ENCODE measurements around the gene KCNQ1OT1. TPM values are rescaled to one million over a fixed set of nuclear protein-coding genes. Genes with fewer than 3 reads are reported as not detected.

Gene KCNQ1OT1
- total and polyA plus RNA-seq, 7 donors: 0.01 to 0.56 (median 0.30) TPM

GRCh38 chr11:2579315-2580060 is 120.3 kb downstream of the KCNQ1OT1 start:
- H3K36me3 ChIP-seq (ENCODE audit: insufficient read depth in 1 of 2, low read depth in 1 of 2): no peaks in the 10 kb centered on the region
- no peak for ATAC-seq

GRCh38 chr11:2578929-2579270 is 120.9 kb downstream of the KCNQ1OT1 start:
- ATAC-seq (no peak), DNase-seq (no peak)
- no peaks in the 10 kb centered on the region for H3K36me3 ChIP-seq (ENCODE audit: insufficient read depth in 1 of 2, low read depth in 1 of 2)
- 63 to 73% (median 73%) methylated on average over 6 to 7 of the region's 7 CpGs for WGBS, 3 donors
- H3K9me3 ChIP-seq: no peaks in the 10 kb centered on the region
- no peak overlapping the region for H3K27ac ChIP-seq
- no peak for TF ChIP-seq CTCF (IDR thresholded peaks at IDR 0.05)
- H3K4me3 ChIP-seq: no peak overlapping the region
- H3K27me3 ChIP-seq (ENCODE audit: insufficient read depth in 3 of 3, low read length in 2 of 3): no peaks in the 10 kb centered on the region
- H3K4me1 ChIP-seq: no peaks in the 10 kb centered on the region
- intact Hi-C loops (cut with DNase I): no loop called here

More at GRCh38 chr11:2579315-2580060, 120.3 kb downstream of the KCNQ1OT1 start:
- no peak for TF ChIP-seq CTCF (IDR thresholded peaks at IDR 0.05)
- Histone ChIP-seq H3K27me3 (ENCODE audit: insufficient read depth in 3 of 3, low read length in 2 of 3) (no peaks in the 10 kb centered on the region), H3K27ac (no peak overlapping the region), H3K4me1 (no peaks in the 10 kb centered on the region), H3K9me3 (no peaks in the 10 kb centered on the region), H3K4me3 (no peak overlapping the region)
- peak; percentile 9 to 48 for DNase-seq
- whole genome bisulfite sequencing, 3 donors: 71 to 80% (median 72%) methylated on average over 17 of the region's 17 CpGs
- intact Hi-C loops (cut with DNase I): no loop called here

- no peak for TF ChIP-seq CTCF (IDR thresholded peaks at IDR 0.05)
- DNase-seq (peak; percentile 10 to 53), ATAC-seq (no peak)
- no peaks in the 10 kb centered on the region for H3K36me3 ChIP-seq (ENCODE audit: insufficient read depth in 1 of 2, low read depth in 1 of 2)
- H3K9me3 ChIP-seq: no peaks in the 10 kb centered on the region
- H3K4me1 ChIP-seq: no peaks in the 10 kb centered on the region
- H3K27me3 ChIP-seq (ENCODE audit: insufficient read depth in 3 of 3, low read length in 2 of 3): no peaks in the 10 kb centered on the region
- no peak overlapping the region for H3K4me3 ChIP-seq
- no peak overlapping the region for H3K27ac ChIP-seq
- intact Hi-C loops (cut with DNase I): no loop called here
- WGBS, 3 donors: 89 to 93% (median 91%) methylated on average over 20 to 22 of the region's 22 CpGs
Observed at GRCh38 chr11:2577991-2578928, 121.5 kb downstream of the KCNQ1OT1 start.

GRCh38 chr11:2577031-2577990 is 122.5 kb downstream of the KCNQ1OT1 start:
- Histone ChIP-seq H3K9me3 (no peaks in the 10 kb centered on the region), H3K27me3 (ENCODE audit: insufficient read depth in 3 of 3, low read length in 2 of 3) (no peaks in the 10 kb centered on the region), H3K36me3 (ENCODE audit: insufficient read depth in 1 of 2, low read depth in 1 of 2) (no peaks in the 10 kb centered on the region), H3K4me3 (no peak overlapping the region), H3K27ac (no peak overlapping the region), H3K4me1 (no peaks in the 10 kb centered on the region)
- 94 to 95% (median 95%) methylated on average over 33 of the region's 33 CpGs for WGBS, 3 donors
- intact Hi-C loops (cut with DNase I): no loop called here
- ATAC-seq (no peak), DNase-seq (peak; percentile 8 to 46)
- no peak for TF ChIP-seq CTCF (IDR thresholded peaks at IDR 0.05)

All from psoas muscle (tissue), 8 donors.